ENCODE measurements around the gene ZFYVE28. TPM values are rescaled to one million over a fixed set of nuclear protein-coding genes. Genes with fewer than 3 reads are reported as not detected.

The ZFYVE28 gene
- total RNA-seq, 4 donors from 2014 or later = 8.9 to 19.1 (median 16.4) TPM

- 92 to 97% methylated on average over 16 to 22 of the region's 24 CpGs for WGBS, 2 donors
- Histone ChIP-seq H3K4me1 (peaks cover 9 to 16% of the 10 kb centered on the region in 2 donors), H3K27me3 (no peaks in the 10 kb centered on the region), H3K27ac (no peak overlapping the region), H3K9me3 (no peaks in the 10 kb centered on the region), H3K36me3 (no peaks in the 10 kb centered on the region), H3K4me3 (replicated peaks in 1 of 3) (no peak overlapping the region)
- intact Hi-C loops (cut with DNase I) = no loop called here
- TF ChIP-seq CTCF (IDR thresholded peaks at IDR 0.05) (no peak), POLR2A (IDR thresholded peaks at IDR 0.05) (no peak)
- DNase-seq = no peak
Measured at GRCh38 chr4:2359591-2360395, 58.7 kb downstream of the ZFYVE28 start.

- WGBS, 2 donors = 85 to 88% methylated on average over 11 to 20 of the region's 21 CpGs
- no peak for DNase-seq
Measured at GRCh38 chr4:2357821-2358745, 60.4 kb downstream of the ZFYVE28 start.

GRCh38 chr4:2356123-2357069, 62.0 kb downstream of the ZFYVE28 start:
- 85 to 93% methylated on average over 10 to 16 of the region's 25 CpGs for WGBS, 2 donors
- Histone ChIP-seq H3K36me3 (no peaks in the 10 kb centered on the region), H3K9me3 (no peaks in the 10 kb centered on the region), H3K27ac (no peak overlapping the region), H3K4me1 (no peaks in the 10 kb centered on the region), H3K27me3 (no peaks in the 10 kb centered on the region), H3K4me3 (replicated peaks in 1 of 3) (no peak overlapping the region)
- intact Hi-C loops (cut with DNase I) = no loop called here
- DNase-seq = no peak
- TF ChIP-seq CTCF (IDR thresholded peaks at IDR 0.05) (no peak), POLR2A (IDR thresholded peaks at IDR 0.05) (no peak)

More at GRCh38 chr4:2357821-2358745, 60.4 kb downstream of the ZFYVE28 start:
- TF ChIP-seq CTCF (IDR thresholded peaks at IDR 0.05) (no peak), POLR2A (IDR thresholded peaks at IDR 0.05) (no peak)
- Histone ChIP-seq H3K4me1 (peaks cover 4 to 5% of the 10 kb centered on the region in 2 donors), H3K36me3 (no peaks in the 10 kb centered on the region), H3K27me3 (no peaks in the 10 kb centered on the region), H3K27ac (no peak overlapping the region), H3K4me3 (replicated peaks in 1 of 3) (no peak overlapping the region), H3K9me3 (no peaks in the 10 kb centered on the region)
- intact Hi-C loops (cut with DNase I) = no loop called here

GRCh38 chr4:2354760-2355159, 63.7 kb downstream of the ZFYVE28 start:
- H3K4me1 ChIP-seq = no peaks in the 10 kb centered on the region
- no peak for TF ChIP-seq POLR2A (IDR thresholded peaks at IDR 0.05)
- no peak for TF ChIP-seq CTCF (IDR thresholded peaks at IDR 0.05)
- H3K27ac ChIP-seq = no peak overlapping the region
- intact Hi-C loops (cut with DNase I) = no loop called here
- H3K36me3 ChIP-seq = no peaks in the 10 kb centered on the region
- 92 to 93% methylated on average over 9 of the region's 9 CpGs for WGBS, 2 donors
- H3K4me3 ChIP-seq (replicated peaks in 1 of 3) = no peak overlapping the region
- H3K27me3 ChIP-seq = no peaks in the 10 kb centered on the region
- no peaks in the 10 kb centered on the region for H3K9me3 ChIP-seq
- no peak for DNase-seq
